Measurements from ENCODE around the gene ABHD1.

DNA sequence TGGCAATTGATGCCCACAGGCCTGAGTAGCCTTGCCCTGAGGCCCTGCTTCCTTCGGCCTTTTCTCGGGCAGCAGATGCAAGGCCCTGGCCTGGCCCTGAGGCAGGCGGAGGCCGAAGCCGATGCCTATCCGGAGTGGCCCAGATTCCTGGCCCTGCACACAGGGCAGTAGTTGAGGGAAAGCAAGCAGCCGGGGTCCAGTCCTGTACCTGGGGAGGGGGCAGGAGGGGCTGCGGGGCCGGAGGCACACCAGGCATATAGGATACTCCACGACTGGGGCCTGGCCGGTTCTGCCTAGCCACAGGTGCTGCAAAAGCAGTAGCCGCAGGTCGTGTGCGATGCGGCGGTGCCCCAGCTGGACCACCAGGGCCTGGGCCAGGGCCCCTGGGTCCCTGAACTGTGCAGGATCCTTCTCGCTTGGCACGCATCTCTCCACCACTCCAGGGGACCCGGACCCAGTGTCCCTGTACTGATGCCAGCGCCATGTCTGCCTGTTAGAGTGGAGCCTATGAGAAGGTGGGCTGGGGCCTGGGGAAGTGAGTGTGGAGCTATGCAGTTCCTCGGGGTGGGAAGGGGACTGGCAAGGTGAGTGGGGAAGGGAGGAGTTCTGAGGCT, 13.8 kb downstream of the ABHD1 start:
- TF ChIP-seq POLR2AphosphoS5 (IDR thresholded peaks at IDR 0.05; ENCODE audit: low read depth) (no peak), EZH2 (IDR thresholded peaks at IDR 0.05; ENCODE audit: low read depth, unreplicated experiment) (no peak), CREB1 (CRISPR knock-in tag; IDR thresholded peaks at IDR 0.05; ENCODE audit: low read depth) (no peak), JUNB (IDR thresholded peaks at IDR 0.05; ENCODE audit: unreplicated experiment) (no peak), EZH2phosphoT487 (IDR thresholded peaks at IDR 0.05; ENCODE audit: unreplicated experiment) (no peak)
- TF ChIP-seq, protein P1, sequence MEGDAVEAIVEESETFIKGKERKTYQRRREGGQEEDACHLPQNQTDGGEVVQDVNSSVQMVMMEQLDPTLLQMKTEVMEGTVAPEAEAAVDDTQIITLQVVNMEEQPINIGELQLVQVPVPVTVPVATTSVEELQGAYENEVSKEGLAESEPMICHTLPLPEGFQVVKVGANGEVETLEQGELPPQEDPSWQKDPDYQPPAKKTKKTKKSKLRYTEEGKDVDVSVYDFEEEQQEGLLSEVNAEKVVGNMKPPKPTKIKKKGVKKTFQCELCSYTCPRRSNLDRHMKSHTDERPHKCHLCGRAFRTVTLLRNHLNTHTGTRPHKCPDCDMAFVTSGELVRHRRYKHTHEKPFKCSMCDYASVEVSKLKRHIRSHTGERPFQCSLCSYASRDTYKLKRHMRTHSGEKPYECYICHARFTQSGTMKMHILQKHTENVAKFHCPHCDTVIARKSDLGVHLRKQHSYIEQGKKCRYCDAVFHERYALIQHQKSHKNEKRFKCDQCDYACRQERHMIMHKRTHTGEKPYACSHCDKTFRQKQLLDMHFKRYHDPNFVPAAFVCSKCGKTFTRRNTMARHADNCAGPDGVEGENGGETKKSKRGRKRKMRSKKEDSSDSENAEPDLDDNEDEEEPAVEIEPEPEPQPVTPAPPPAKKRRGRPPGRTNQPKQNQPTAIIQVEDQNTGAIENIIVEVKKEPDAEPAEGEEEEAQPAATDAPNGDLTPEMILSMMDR (conservative IDR thresholded peaks at IDR 0.05; ENCODE audit: low read depth in 2 of 2): no peak

All from GM23338 (cell line).